ENCODE results near the gene CYTH2. TPM values are rescaled to one million over a fixed set of nuclear protein-coding genes. Genes with fewer than 3 reads are reported as not detected.

CYTH2 gene
- total and polyA plus RNA-seq, 4 experiments from 2014 or later: 30.1 to 89.0 (median 53.1) TPM

GRCh38 chr19:48506138-48506733 is 37.1 kb downstream of the CYTH2 start:
- Histone ChIP-seq H3K27me3 (ENCODE audit: insufficient read depth, low read length) (no peaks in the 10 kb centered on the region), H3K4me3 (ENCODE audit: low read length in 2 of 2) (no peak overlapping the region), H3K36me3 (ENCODE audit: insufficient read depth, low read length) (no peaks in the 10 kb centered on the region), H3K4me1 (ENCODE audit: insufficient read depth, low read length) (peaks cover 18% of the 10 kb centered on the region), H3K9me3 (ENCODE audit: control insufficient read depth in 1 of 2, low read length in 2 of 2) (no peaks in the 10 kb centered on the region), H3K27ac (ENCODE audit: low read depth, low read length) (no peak overlapping the region)
- POLR2A ChIA-PET (ENCODE audit: partially characterized antibody): interaction anchor here (0.9 to 2.0 kb wide), 3 partner anchors 11 to 102 kb away, joined by 6 to 13 read pairs (median 11); no protein-coding TSS in a partner anchor
- H3K4me3 Mint-ChIP-seq: no peak overlapping the region
- H3K27me3 Mint-ChIP-seq: no peaks in the 10 kb centered on the region
- intact Hi-C loops (cut with micrococcal nuclease): loop anchor here (1.0 kb wide), 3 partner anchors 78 to 102 kb away; no protein-coding TSS in a partner anchor
- DNase-seq: peak in 4 of 5 donors; percentile 61 to 74 (median 66)
- peak overlapping the region in 2 of 7 donors; percentile 31 to 52 for H3K27ac Mint-ChIP-seq
- peaks cover 7 to 14% of the 10 kb centered on the region in 2 donors for H3K36me3 Mint-ChIP-seq
- H3K9me3 Mint-ChIP-seq: no peaks in the 10 kb centered on the region
- CTCF ChIA-PET (ENCODE audit: partially characterized antibody): interaction anchor here (0.6 to 8.0 kb wide), 18 partner anchors 8 to 169 kb away, joined by 3 to 203 read pairs (median 4); no protein-coding TSS in a partner anchor
- H3K4me1 Mint-ChIP-seq: peaks cover 7 to 20% (median 19%) of the 10 kb centered on the region in 4 donors

GRCh38 chr19:48507911-48508439 is 38.8 kb downstream of the CYTH2 start:
- Histone ChIP-seq H3K9me3 (ENCODE audit: control insufficient read depth in 1 of 2, low read length in 2 of 2) (no peaks in the 10 kb centered on the region), H3K4me1 (ENCODE audit: insufficient read depth, low read length) (peaks cover 23% of the 10 kb centered on the region), H3K4me3 (ENCODE audit: low read length in 2 of 2) (no peak overlapping the region), H3K27ac (ENCODE audit: low read depth, low read length) (no peak overlapping the region), H3K27me3 (ENCODE audit: insufficient read depth, low read length) (no peaks in the 10 kb centered on the region), H3K36me3 (ENCODE audit: insufficient read depth, low read length) (no peaks in the 10 kb centered on the region)
- DNase-seq: no peak
- Mint-ChIP-seq H3K36me3 (peaks cover 7 to 14% of the 10 kb centered on the region in 2 donors), H3K4me3 (peak overlapping the region in 2 of 8 donors; percentile 15 to 53), H3K27me3 (no peaks in the 10 kb centered on the region), H3K4me1 (peaks cover 5 to 15% (median 9%) of the 10 kb centered on the region in 4 donors), H3K27ac (peak overlapping the region in 3 of 7 donors; percentile 23 to 58 (median 28)), H3K9me3 (no peaks in the 10 kb centered on the region)
- CTCF ChIA-PET (ENCODE audit: partially characterized antibody): interaction anchor here (1.4 to 8.0 kb wide), 5 partner anchors 8 to 174 kb away, joined by 3 to 203 read pairs (median 29); no protein-coding TSS in a partner anchor
- intact Hi-C loops (cut with micrococcal nuclease): no loop called here
- POLR2A ChIA-PET (ENCODE audit: partially characterized antibody): interaction anchor here (1.2 to 1.6 kb wide), 3 partner anchors 18 to 111 kb away, joined by 4 to 5 read pairs (median 4); partner anchors contain the start of genes RPL18 and SPHK2

DNA sequence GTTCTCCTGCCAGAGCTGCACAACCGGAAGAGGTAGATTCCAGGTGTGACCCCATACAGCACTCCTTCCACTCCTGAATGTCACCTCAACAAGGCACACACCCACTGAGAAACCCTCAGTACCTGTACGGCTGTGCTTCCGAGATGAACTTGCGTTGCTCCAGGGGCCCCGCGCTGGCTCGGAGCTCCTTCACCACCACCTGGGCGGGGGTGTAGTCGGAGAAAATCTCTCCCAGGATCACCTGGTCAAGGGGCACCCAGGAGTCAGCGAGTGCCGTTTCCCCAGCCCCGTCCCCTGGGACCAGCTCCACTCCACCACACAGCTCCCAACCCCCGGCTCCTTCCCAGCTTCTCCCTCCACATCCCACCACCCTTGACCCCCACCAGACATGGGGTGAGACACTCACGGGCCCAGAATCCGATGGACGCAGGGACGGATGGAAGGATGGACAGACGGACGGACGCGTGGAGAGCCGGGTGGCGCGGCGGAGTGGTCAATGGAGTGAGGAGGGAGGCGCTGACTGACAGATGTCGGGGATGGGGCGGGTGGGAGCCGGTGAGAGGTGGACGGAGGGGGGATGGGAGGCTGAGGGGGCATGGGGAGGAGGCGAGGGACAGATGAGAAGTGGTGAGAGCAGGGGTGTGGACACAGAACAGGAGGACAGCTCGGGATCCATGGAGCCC is 39.7 kb downstream of the CYTH2 start:
- Histone ChIP-seq H3K36me3 (ENCODE audit: insufficient read depth, low read length) (no peaks in the 10 kb centered on the region), H3K27ac (ENCODE audit: low read depth, low read length) (no peak overlapping the region), H3K4me1 (ENCODE audit: insufficient read depth, low read length) (peaks cover 27% of the 10 kb centered on the region), H3K27me3 (ENCODE audit: insufficient read depth, low read length) (no peaks in the 10 kb centered on the region), H3K9me3 (ENCODE audit: control insufficient read depth in 1 of 2, low read length in 2 of 2) (no peaks in the 10 kb centered on the region), H3K4me3 (ENCODE audit: low read length in 2 of 2) (no peak overlapping the region)
- Mint-ChIP-seq H3K4me3 (no peak overlapping the region), H3K4me1 (peaks cover 7 to 14% (median 9%) of the 10 kb centered on the region in 4 donors), H3K27ac (no peak overlapping the region), H3K27me3 (no peaks in the 10 kb centered on the region), H3K36me3 (peaks cover 7 to 14% of the 10 kb centered on the region in 2 donors), H3K9me3 (no peaks in the 10 kb centered on the region)
- CTCF ChIA-PET (ENCODE audit: partially characterized antibody): interaction anchor here (1.0 to 8.0 kb wide), 4 partner anchors 19 to 175 kb away, joined by 3 to 203 read pairs (median 22); no protein-coding TSS in a partner anchor
- no peak for DNase-seq
- POLR2A ChIA-PET (ENCODE audit: partially characterized antibody): interaction anchor here (1.4 to 2.1 kb wide), 3 partner anchors 19 to 110 kb away, joined by 4 to 9 read pairs (median 4); partner anchors contain the start of genes RPL18 and SPHK2
- intact Hi-C loops (cut with micrococcal nuclease): no loop called here

GRCh38 chr19:48509467-48510194 is 40.5 kb downstream of the CYTH2 start:
- Histone ChIP-seq H3K27me3 (ENCODE audit: insufficient read depth, low read length) (no peaks in the 10 kb centered on the region), H3K9me3 (ENCODE audit: control insufficient read depth in 1 of 2, low read length in 2 of 2) (no peaks in the 10 kb centered on the region), H3K27ac (ENCODE audit: low read depth, low read length) (no peak overlapping the region), H3K36me3 (ENCODE audit: insufficient read depth, low read length) (no peaks in the 10 kb centered on the region), H3K4me1 (ENCODE audit: insufficient read depth, low read length) (peaks cover 27% of the 10 kb centered on the region), H3K4me3 (ENCODE audit: low read length in 2 of 2) (no peak overlapping the region)
- Mint-ChIP-seq H3K36me3 (peaks cover 7 to 14% of the 10 kb centered on the region in 2 donors), H3K4me3 (peak overlapping the region in 2 of 8 donors; percentile 3 to 20), H3K27ac (peak overlapping the region in 1 of 7 donors; percentile 41), H3K9me3 (no peaks in the 10 kb centered on the region), H3K27me3 (no peaks in the 10 kb centered on the region), H3K4me1 (peaks cover 8 to 16% (median 12%) of the 10 kb centered on the region in 4 donors)
- intact Hi-C loops (cut with micrococcal nuclease): loop anchor here (1.0 to 5.0 kb wide), 5 partner anchors 62 to 1133 kb away; partner anchors contain the start of genes GRWD1, RPL18, RRAS and SCAF1
- ChIA-PET POLR2A (ENCODE audit: partially characterized antibody) (interaction anchor here (0.5 to 2.1 kb wide), 5 partner anchors 78 to 690 kb away, joined by 3 to 9 read pairs (median 4); partner anchors contain the start of genes EMP3, RPL18 and SPHK2), CTCF (ENCODE audit: partially characterized antibody) (interaction anchor here (1.0 to 8.0 kb wide), 2 partner anchors 20 to 75 kb away, joined by 6 to 203 read pairs; no protein-coding TSS in a partner anchor)
- no peak for DNase-seq

DNA sequence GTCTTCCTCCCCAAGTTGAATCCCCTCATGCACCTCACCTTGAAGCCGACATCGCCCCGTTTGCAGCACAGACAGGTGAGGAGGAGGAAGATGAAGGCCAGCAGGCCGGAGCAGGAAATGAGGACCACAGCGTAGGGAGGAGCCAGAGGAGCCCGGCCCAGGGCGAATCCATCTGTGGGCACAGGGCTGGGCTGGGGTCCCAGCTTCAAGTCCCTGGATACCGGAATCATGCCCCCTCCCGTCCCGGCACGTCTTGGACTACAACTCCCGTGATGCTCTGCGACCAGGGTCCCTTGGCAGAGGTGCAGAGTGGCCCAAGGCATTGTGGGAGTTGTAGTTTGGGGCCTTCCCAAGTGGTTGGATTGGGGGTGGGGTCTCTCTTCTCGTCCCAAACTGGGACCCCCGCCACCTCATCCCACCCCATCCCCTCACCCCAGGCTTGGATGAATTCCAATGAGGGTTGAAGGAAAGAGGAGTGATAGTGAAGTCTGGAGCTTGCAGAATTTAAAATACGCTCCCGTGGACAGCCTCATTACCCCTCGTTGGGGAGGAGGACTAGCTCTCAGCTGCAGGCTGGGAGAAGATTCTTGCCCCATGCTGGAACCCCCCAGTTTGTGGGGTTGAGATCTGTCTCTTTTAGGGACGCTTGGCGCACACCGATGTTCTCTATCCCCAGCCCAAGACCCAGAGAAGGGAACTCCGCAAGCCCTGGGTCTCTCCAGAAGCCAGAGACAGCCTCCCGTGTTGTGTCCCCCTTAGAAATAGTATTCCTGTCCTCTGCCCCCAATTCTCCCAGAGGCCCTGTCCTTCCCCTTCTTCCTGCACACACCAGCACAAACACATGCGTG is 41.5 kb downstream of the CYTH2 start:
- intact Hi-C loops (cut with micrococcal nuclease): loop anchor here (1.0 to 5.0 kb wide), 5 partner anchors 63 to 1132 kb away; partner anchors contain the start of genes GRWD1, RPL18, RRAS and SCAF1

More for the DNA sequence above, 41.5 kb downstream of the CYTH2 start:
- no peaks in the 10 kb centered on the region for H3K36me3 ChIP-seq (ENCODE audit: insufficient read depth, low read length)
- Mint-ChIP-seq H3K4me1 (peaks cover 8 to 16% (median 12%) of the 10 kb centered on the region in 4 donors), H3K27me3 (no peaks in the 10 kb centered on the region), H3K36me3 (peaks cover 7 to 14% of the 10 kb centered on the region in 2 donors), H3K4me3 (peak overlapping the region in 7 of 8 donors; percentile 87 to 94 (median 90)), H3K9me3 (no peaks in the 10 kb centered on the region), H3K27ac (peak overlapping the region; percentile 75 to 92 (median 88))
- peak; percentile 72 to 85 (median 73) for DNase-seq
- peak overlapping the region; percentile 39 for H3K27ac ChIP-seq (ENCODE audit: low read depth, low read length)
- no peaks in the 10 kb centered on the region for H3K9me3 ChIP-seq (ENCODE audit: control insufficient read depth in 1 of 2, low read length in 2 of 2)
- H3K4me1 ChIP-seq (ENCODE audit: insufficient read depth, low read length): peaks cover 27% of the 10 kb centered on the region
- no peaks in the 10 kb centered on the region for H3K27me3 ChIP-seq (ENCODE audit: insufficient read depth, low read length)
- H3K4me3 ChIP-seq (ENCODE audit: low read length in 2 of 2): peak overlapping the region; percentile 43 to 76
- ChIA-PET CTCF (ENCODE audit: partially characterized antibody) (interaction anchor here (0.7 to 8.0 kb wide), 3 partner anchors 21 to 90 kb away, joined by 3 to 203 read pairs (median 3); no protein-coding TSS in a partner anchor), POLR2A (ENCODE audit: partially characterized antibody) (interaction anchor here (0.5 to 2.1 kb wide), 7 partner anchors 18 to 691 kb away, joined by 3 to 9 read pairs (median 3); partner anchors contain the start of genes EMP3, RPL18 and SPHK2)

All from CD4-positive, alpha-beta memory T cell (primary cell).